ENCODE results near the gene CMIP.

GRCh38 chr16:81585785-81586184, 141.2 kb downstream of the CMIP start:
- TF ChIP-seq POLR2A (IDR thresholded peaks at IDR 0.05) (no peak), CTCF (IDR thresholded peaks at IDR 0.05) (no peak)
